Nephron (organoid): Measurements from ENCODE around the gene GPR183.

Experiments used
- H3K27ac Mint-ChIP-seq, 3 experiments: 2 replicates each; pipeline ENCODE4 v1.8.0; 2020; ENCODE audit warnings: mixed read lengths in 3 of 3, mild to moderate bottlenecking in 2 of 3, moderate library complexity in 1 of 3
- H3K27me3 Mint-ChIP-seq: 2 replicates; pipeline ENCODE4 v1.8.0; 2021; ENCODE audit warnings: low read depth, mild to moderate bottlenecking, moderate library complexity, mixed read lengths
- H3K36me3 Mint-ChIP-seq: 2 replicates; pipeline ENCODE4 v1.8.0; 2020; ENCODE audit warnings: low read depth, mixed read lengths
- H3K4me1 Mint-ChIP-seq: 2 replicates; pipeline ENCODE4 v1.8.0; 2020; ENCODE audit warnings: mixed read lengths
- H3K4me3 Mint-ChIP-seq, 3 experiments: 2 replicates each; pipeline ENCODE4 v1.8.0; 2020; ENCODE audit warnings: mild to moderate bottlenecking in 3 of 3, mixed read lengths in 3 of 3, moderate library complexity in 2 of 3
- H3K9me3 Mint-ChIP-seq: 2 replicates; pipeline ENCODE4 v1.8.0; 2020; ENCODE audit warnings: mixed read lengths
- TF ChIP-seq, protein P1 (sequence below), 3 experiments: fragments of 200-600 bp; sonication (generic); IDR thresholded peaks; one replicate each; pipeline ENCODE4 v1.5.0; 2021; ENCODE audit warnings: antibody characterized with exemption in 3 of 3; ENCODE audit not compliant: unreplicated experiment in 3 of 3

GPR183 gene

DNA sequence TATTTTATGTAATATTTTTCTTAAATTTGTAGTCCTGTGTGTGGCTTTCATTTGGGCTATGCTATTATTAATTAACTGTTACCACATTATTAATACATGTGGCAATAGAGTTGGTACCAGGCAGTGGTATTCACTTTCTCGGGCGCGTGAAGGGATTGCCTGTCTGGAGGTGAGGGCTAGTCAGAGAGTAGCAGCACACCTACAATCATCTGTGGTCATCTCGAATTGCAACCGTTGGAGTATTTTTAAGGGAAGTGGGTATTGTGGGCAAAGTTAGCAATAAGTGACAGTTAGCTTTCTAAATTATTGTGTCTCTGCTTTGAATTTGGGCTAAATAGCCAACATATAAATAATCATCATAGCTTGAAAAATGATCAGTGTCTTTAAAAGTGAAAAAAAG is 29.0 kb downstream of the GPR183 start:
- Mint-ChIP-seq H3K27me3 (no peaks in the 10 kb centered on the region), H3K27ac (no peak overlapping the region), H3K4me1 (peaks cover 18% of the 10 kb centered on the region), H3K36me3 (peaks cover 19% of the 10 kb centered on the region), H3K4me3 (no peak overlapping the region), H3K9me3 (no peaks in the 10 kb centered on the region)
- TF ChIP-seq, protein P1, sequence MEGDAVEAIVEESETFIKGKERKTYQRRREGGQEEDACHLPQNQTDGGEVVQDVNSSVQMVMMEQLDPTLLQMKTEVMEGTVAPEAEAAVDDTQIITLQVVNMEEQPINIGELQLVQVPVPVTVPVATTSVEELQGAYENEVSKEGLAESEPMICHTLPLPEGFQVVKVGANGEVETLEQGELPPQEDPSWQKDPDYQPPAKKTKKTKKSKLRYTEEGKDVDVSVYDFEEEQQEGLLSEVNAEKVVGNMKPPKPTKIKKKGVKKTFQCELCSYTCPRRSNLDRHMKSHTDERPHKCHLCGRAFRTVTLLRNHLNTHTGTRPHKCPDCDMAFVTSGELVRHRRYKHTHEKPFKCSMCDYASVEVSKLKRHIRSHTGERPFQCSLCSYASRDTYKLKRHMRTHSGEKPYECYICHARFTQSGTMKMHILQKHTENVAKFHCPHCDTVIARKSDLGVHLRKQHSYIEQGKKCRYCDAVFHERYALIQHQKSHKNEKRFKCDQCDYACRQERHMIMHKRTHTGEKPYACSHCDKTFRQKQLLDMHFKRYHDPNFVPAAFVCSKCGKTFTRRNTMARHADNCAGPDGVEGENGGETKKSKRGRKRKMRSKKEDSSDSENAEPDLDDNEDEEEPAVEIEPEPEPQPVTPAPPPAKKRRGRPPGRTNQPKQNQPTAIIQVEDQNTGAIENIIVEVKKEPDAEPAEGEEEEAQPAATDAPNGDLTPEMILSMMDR (IDR thresholded peaks at IDR 0.05; ENCODE audit: unreplicated experiment in 3 of 3), result no peak

DNA sequence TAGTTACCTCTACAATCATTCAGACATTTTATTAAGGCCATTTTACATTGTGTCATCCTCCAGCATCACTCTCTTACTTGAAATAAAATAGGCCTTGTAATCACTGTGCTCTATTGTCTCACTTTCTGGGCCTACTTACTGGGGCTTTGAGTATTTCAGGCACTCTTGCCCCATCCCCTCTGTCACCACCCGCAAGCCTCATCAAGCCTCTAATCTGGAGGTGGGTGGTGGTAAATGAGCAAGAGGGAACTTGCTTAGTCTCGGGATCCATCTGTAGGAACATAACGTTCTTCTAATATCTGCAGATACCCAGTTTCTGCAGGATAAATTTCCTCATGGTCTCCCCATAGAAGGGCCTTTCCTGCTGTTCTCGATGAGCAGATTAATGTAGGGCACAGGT is 29.6 kb downstream of the GPR183 start:
- H3K4me3 Mint-ChIP-seq, result no peak overlapping the region
- H3K27me3 Mint-ChIP-seq, result no peaks in the 10 kb centered on the region
- TF ChIP-seq, protein P1 (IDR thresholded peaks at IDR 0.05; ENCODE audit: unreplicated experiment in 3 of 3), result no peak
- H3K27ac Mint-ChIP-seq, result no peak overlapping the region
- peaks cover 12% of the 10 kb centered on the region for H3K4me1 Mint-ChIP-seq
- H3K9me3 Mint-ChIP-seq, result no peaks in the 10 kb centered on the region
- H3K36me3 Mint-ChIP-seq, result peaks cover 21% of the 10 kb centered on the region

DNA sequence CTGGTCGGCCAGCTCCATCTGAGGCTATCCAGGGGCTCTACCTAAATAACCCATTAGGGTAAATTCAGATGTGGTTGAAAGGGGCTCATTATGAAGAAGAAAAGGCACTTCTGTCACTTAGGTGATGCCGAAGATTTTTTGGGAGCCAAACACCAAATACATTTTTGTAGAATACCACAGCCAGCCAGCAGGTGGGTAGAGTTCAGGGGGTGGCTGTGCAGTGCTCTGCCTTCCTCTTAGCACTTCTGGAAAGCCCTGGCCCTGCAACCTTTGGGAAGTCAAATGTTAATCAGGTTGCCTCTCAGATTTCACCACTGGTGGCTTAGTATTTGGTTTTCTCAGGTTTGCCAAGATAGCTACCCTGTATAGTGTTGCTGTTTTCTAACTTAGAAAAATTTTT is 30.5 kb downstream of the GPR183 start:
- no peaks in the 10 kb centered on the region for H3K9me3 Mint-ChIP-seq
- H3K4me3 Mint-ChIP-seq, result no peak overlapping the region
- H3K27ac Mint-ChIP-seq, result no peak overlapping the region
- peaks cover 29% of the 10 kb centered on the region for H3K36me3 Mint-ChIP-seq
- peaks cover 3% of the 10 kb centered on the region for H3K4me1 Mint-ChIP-seq
- H3K27me3 Mint-ChIP-seq, result no peaks in the 10 kb centered on the region
- TF ChIP-seq, protein P1 (IDR thresholded peaks at IDR 0.05; ENCODE audit: unreplicated experiment in 3 of 3), result no peak

DNA sequence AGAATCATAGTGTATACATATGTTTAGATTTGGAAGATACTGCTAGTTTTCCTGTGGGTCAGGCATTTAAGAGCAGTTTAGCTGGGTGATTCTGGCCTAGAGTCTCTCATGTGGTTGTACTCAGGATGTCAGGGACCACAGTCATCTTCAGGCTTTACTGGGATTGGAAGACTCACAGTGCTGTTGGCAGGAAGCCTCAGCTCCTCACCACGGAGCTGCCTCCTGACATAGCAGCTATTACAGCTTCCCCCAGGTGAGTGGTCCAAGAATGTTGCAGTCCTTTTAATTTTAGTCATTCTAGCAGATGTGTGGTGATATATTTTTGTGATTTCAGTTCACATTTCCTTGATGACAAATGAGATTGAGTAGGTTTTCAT is 32.1 kb downstream of the GPR183 start:
- TF ChIP-seq, protein P1 (IDR thresholded peaks at IDR 0.05; ENCODE audit: unreplicated experiment in 3 of 3), result no peak
- H3K27ac Mint-ChIP-seq, result no peak overlapping the region
- no peak overlapping the region for H3K4me3 Mint-ChIP-seq
- no peaks in the 10 kb centered on the region for H3K27me3 Mint-ChIP-seq
- peaks cover 28% of the 10 kb centered on the region for H3K36me3 Mint-ChIP-seq
- no peaks in the 10 kb centered on the region for H3K4me1 Mint-ChIP-seq
- no peaks in the 10 kb centered on the region for H3K9me3 Mint-ChIP-seq

DNA sequence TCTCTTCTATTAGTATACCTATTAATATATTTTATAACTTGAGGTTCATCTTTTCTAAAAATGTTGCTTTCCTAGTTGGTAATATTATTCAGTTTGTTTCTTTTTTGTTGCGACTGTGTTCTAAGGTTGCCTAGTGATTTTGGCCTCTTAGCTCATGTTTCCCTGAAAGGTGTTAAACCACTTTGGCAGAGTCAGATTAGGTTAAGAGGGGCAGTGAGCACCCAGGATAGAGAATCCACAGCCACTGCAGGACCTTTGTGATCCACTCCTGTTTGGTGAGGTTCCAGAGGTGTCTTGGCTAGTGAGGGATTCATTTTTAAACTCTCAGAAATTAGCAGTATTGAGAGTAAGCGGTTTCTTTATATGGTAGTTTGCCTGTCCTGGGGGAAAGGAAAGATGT is 34.1 kb downstream of the GPR183 start:
- no peak overlapping the region for H3K27ac Mint-ChIP-seq
- TF ChIP-seq, protein P1 (IDR thresholded peaks at IDR 0.05; ENCODE audit: unreplicated experiment in 3 of 3), result no peak
- no peaks in the 10 kb centered on the region for H3K4me1 Mint-ChIP-seq
- peaks cover 26% of the 10 kb centered on the region for H3K36me3 Mint-ChIP-seq
- no peaks in the 10 kb centered on the region for H3K27me3 Mint-ChIP-seq
- no peaks in the 10 kb centered on the region for H3K9me3 Mint-ChIP-seq
- no peak overlapping the region for H3K4me3 Mint-ChIP-seq

DNA sequence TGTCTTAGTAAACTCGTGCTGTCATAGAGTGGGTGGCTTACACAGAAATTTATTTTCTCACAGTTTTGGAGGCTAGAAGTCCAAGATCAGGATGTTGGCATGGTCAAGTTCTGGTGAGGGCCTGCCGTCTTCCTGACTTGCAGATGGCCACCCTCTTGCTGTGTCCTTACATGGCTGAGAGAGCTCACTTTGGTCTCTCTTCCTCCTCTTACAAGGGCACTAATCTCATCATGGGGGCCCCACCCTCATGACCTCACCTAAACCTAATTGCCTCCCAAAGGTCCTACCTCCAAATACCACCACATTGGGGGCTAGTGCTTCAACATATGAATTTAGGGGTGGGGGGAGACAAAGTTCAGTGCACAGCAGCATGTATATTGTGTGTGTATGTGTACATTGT is 34.7 kb downstream of the GPR183 start:
- TF ChIP-seq, protein P1 (IDR thresholded peaks at IDR 0.05; ENCODE audit: unreplicated experiment in 3 of 3), result no peak
- no peak overlapping the region for H3K27ac Mint-ChIP-seq
- no peaks in the 10 kb centered on the region for H3K4me1 Mint-ChIP-seq
- H3K9me3 Mint-ChIP-seq, result no peaks in the 10 kb centered on the region
- no peaks in the 10 kb centered on the region for H3K27me3 Mint-ChIP-seq
- no peak overlapping the region for H3K4me3 Mint-ChIP-seq
- H3K36me3 Mint-ChIP-seq, result peaks cover 22% of the 10 kb centered on the region
